Thyroid gland (tissue), 4 donors: ENCODE measurements around the gene PAM. TPM values are rescaled to one million over a fixed set of nuclear protein-coding genes. Genes with fewer than 3 reads are reported as not detected.

Source experiments
- DNase-seq, 2 donors: peaks; one replicate each; pipeline ENCODE4 v3.0.0-alpha.2; 2019
- H3K27ac ChIP-seq, 3 donors: fragments of 200-600 bp; sonication (generic); 1 replicate in 2 of 3; 2 replicates in 1 of 3; pipeline ENCODE4 v1.5.1; 2016 to 2019; ENCODE audit warnings: mild to moderate bottlenecking in 1 of 3, moderate library complexity in 1 of 3
- H3K27me3 ChIP-seq: fragments of 200-600 bp; sonication (generic); one replicate; pipeline ENCODE4 v1.5.1; 2019
- H3K36me3 ChIP-seq, 2 donors: fragments of 200-600 bp; sonication (generic); one replicate each; pipeline ENCODE4 v1.5.1; 2016 to 2019
- H3K4me1 ChIP-seq, 2 donors: fragments of 200-600 bp; sonication (generic); one replicate each; pipeline ENCODE4 v1.5.1; 2017 to 2019
- H3K4me3 ChIP-seq, 3 donors: fragments of 200-600 bp; sonication (generic); replicated peaks in 1 of 3; 1 replicate in 2 of 3; 2 replicates in 1 of 3; pipeline ENCODE4 v1.5.1; 2016; ENCODE audit warnings: mild to moderate bottlenecking in 1 of 3
- H3K9me3 ChIP-seq: fragments of 200-600 bp; sonication (generic); one replicate; pipeline ENCODE4 v1.5.1; 2017
- CTCF ChIP-seq, 6 experiments: fragments of 200-600 bp in 3 of 6; fragments of 450-650 bp in 3 of 6; sonication (generic) in 3 of 6; IDR thresholded peaks; one replicate each; pipeline ENCODE4 v1.5.1; 2016 to 2019; ENCODE audit warnings: antibody characterized with exemption in 6 of 6, mild to moderate bottlenecking in 2 of 6, inconsistent platforms in 1 of 6, moderate library complexity in 1 of 6
- POLR2A ChIP-seq, 2 donors: fragments of 450-650 bp; IDR thresholded peaks; one replicate each; pipeline ENCODE4 v1.6.1; 2017; ENCODE audit warnings: antibody characterized with exemption in 2 of 2, mild to moderate bottlenecking in 2 of 2, moderate library complexity in 1 of 2
- WGBS, 2 donors: methylation state at CpG; one replicate each; pipeline ENCODE4 v1.1.5; 2017; 5-methylcytosine and 5-hydroxymethylcytosine counted together
- intact Hi-C: fragments of 100-400 bp; cut with DNase I; formaldehyde crosslinking; loops from one replicate; pipeline ENCODE4 v1.15.1; 2023
- total RNA-seq, 4 donors: library from RNA; depleted of rRNA; stranded (reverse); fragments of >200 nt; gene quantifications; one replicate each; pipeline ENCODE4 v1.2.3, GENCODE V29; 2016

Gene PAM
- total RNA-seq, 4 donors from 2014 or later = 175 to 250 (median 202) TPM

DNA sequence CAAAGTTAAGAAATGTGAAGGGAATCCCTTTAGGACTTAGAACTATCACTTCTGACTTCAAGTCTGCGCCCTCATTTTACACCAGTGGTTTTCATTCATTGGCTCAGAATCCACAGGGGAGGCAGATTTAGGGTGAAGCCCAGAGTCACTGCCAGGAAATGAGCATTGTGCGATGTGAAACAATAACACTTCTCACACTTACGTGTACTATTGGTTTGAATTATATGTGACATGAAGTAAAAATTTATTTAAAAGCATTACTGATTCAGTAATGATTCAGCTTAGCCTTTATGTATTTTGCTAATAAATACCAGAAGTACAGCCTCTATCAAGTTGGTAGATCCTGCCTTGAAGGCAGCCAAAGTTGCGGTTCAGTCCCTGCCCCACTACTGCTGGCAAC lies 98.6 kb downstream of the PAM start:
- WGBS, 2 donors = 81 to 95% methylated on average over 4 of the region's 4 CpGs
- TF ChIP-seq POLR2A (IDR thresholded peaks at IDR 0.05) (no peak), CTCF (IDR thresholded peaks at IDR 0.05) (no peak)
- no peak for DNase-seq
- Histone ChIP-seq H3K27me3 (no peaks in the 10 kb centered on the region), H3K4me1 (no peaks in the 10 kb centered on the region), H3K4me3 (no peak overlapping the region), H3K9me3 (no peaks in the 10 kb centered on the region), H3K36me3 (no peaks in the 10 kb centered on the region), H3K27ac (no peak overlapping the region)
- intact Hi-C loops = no loop called here

DNA sequence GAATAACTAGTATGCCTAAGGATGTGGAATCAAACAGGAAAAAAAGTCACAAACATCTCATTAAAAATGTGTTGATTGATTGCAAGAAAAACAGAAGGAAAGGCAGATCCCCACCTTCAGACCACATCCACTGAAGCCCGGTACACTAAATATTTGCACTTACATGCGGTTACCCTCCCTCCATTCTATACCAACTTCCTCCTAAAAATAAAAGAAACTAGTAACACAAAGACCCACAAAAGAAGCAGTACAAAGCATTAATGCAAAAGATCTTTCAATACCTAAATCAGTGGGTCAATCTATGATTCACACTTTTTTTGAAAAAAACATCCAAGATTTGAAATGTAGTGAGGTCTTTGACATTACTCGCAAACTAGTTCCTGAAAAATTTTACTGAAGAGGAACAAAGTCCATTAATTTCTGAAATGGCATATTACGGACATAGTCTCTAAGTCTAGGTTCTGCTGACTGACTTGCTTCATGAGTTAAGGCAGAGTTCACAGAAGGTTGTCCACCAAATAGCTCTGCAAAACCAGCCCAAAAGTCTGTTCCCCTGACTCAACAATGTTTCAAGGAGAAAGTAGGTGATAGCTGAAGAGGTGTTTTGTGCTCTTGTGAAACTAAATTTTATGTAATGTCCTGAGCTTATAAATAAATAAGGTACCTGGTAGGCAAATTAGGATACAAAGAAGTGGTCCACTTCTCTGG lies 100.7 kb downstream of the PAM start:
- H3K4me1 ChIP-seq = no peaks in the 10 kb centered on the region
- no peaks in the 10 kb centered on the region for H3K9me3 ChIP-seq
- no peaks in the 10 kb centered on the region for H3K27me3 ChIP-seq
- intact Hi-C loops = no loop called here
- no peak for DNase-seq
- 91 to 94% methylated on average over 4 of the region's 4 CpGs for WGBS, 2 donors
- H3K4me3 ChIP-seq = no peak overlapping the region
- H3K27ac ChIP-seq = no peak overlapping the region
- no peak for TF ChIP-seq CTCF (IDR thresholded peaks at IDR 0.05)
- no peak for TF ChIP-seq POLR2A (IDR thresholded peaks at IDR 0.05)
- H3K36me3 ChIP-seq = no peaks in the 10 kb centered on the region

DNA sequence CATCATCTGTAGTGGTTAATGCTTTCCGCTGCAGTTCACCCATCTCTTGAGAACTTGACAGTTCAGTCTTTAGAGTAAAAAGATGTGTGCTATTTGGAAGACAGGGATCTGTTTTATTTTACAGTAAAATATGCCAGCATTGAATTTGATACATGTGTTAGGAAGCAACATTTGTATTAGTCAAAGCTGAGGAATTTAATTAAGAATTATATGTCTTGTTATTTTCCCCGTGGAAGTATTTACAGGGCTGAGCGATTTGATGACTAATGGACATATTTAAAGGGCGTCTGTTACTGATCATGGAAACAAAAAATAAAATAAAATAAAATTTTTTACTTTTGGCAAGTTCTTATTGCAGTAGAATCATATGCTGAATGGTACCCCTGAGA lies 101.3 kb downstream of the PAM start:
- Histone ChIP-seq H3K27me3 (no peaks in the 10 kb centered on the region), H3K4me3 (no peak overlapping the region), H3K9me3 (no peaks in the 10 kb centered on the region), H3K27ac (no peak overlapping the region), H3K4me1 (no peaks in the 10 kb centered on the region), H3K36me3 (no peaks in the 10 kb centered on the region)
- WGBS, 2 donors = 83 to 89% methylated on average over 4 of the region's 4 CpGs
- DNase-seq = no peak
- no peak for TF ChIP-seq CTCF (IDR thresholded peaks at IDR 0.05)
- no peak for TF ChIP-seq POLR2A (IDR thresholded peaks at IDR 0.05)
- intact Hi-C loops = no loop called here

GRCh38 chr5:102857076-102857818 lies 102.1 kb downstream of the PAM start:
- Histone ChIP-seq H3K36me3 (no peaks in the 10 kb centered on the region), H3K27me3 (no peaks in the 10 kb centered on the region), H3K4me3 (no peak overlapping the region), H3K4me1 (no peaks in the 10 kb centered on the region), H3K27ac (no peak overlapping the region), H3K9me3 (no peaks in the 10 kb centered on the region)
- intact Hi-C loops = no loop called here
- 86 to 91% methylated on average over 6 of the region's 6 CpGs for WGBS, 2 donors
- TF ChIP-seq CTCF (IDR thresholded peaks at IDR 0.05) (no peak), POLR2A (IDR thresholded peaks at IDR 0.05) (no peak)
- DNase-seq = no peak

GRCh38 chr5:102858221-102858620 lies 103.1 kb downstream of the PAM start:
- 95 to 100% methylated on average over 1 of the region's 1 CpG for WGBS, 2 donors
- no peak for TF ChIP-seq POLR2A (IDR thresholded peaks at IDR 0.05)
- TF ChIP-seq CTCF (IDR thresholded peaks at IDR 0.05) = no peak
- H3K36me3 ChIP-seq = no peaks in the 10 kb centered on the region
- H3K4me3 ChIP-seq = no peak overlapping the region
- H3K9me3 ChIP-seq = no peaks in the 10 kb centered on the region
- intact Hi-C loops = no loop called here
- no peaks in the 10 kb centered on the region for H3K4me1 ChIP-seq
- H3K27me3 ChIP-seq = no peaks in the 10 kb centered on the region
- DNase-seq = no peak
- no peak overlapping the region for H3K27ac ChIP-seq
